Endometrium (tissue), 2 donors: Measurements from ENCODE around the gene SUGT1.
"Not testable (repeated sequence)": the region's sequence is repeated elsewhere in the genome, so short reads cannot be mapped to it uniquely, and the experiment has no call there.

Experiments used
- FAIRE-seq: peaks from 2 replicates; lab custom pipeline; 2012; peaks lifted over from hg19 to GRCh38; lab: Jason Lieb, UNC
- donor health status: control.
- donor health status: control.

SUGT1 gene

DNA sequence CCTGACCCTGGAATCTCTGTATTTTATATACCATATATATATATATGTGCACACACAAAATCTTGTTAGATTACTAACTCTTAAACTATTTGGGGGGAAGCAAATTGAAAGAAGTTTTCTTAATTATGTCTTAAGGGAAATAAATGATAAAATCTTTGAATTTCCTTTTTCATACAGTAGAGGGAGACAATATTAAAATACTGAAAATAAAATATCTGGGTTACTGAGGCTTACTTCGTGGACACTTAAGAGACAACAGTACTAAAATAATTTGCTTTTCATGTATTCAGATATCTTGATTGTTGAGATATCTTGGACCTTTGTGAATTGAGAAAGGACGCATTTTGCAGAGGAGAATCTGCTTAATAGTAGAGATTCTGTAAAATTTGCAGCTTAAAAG lies 17.0 kb downstream of the SUGT1 start:
- no peak for FAIRE-seq

- FAIRE-seq: no peak
Measured at GRCh38 chr13:52670726-52671125, 18.1 kb downstream of the SUGT1 start.

DNA sequence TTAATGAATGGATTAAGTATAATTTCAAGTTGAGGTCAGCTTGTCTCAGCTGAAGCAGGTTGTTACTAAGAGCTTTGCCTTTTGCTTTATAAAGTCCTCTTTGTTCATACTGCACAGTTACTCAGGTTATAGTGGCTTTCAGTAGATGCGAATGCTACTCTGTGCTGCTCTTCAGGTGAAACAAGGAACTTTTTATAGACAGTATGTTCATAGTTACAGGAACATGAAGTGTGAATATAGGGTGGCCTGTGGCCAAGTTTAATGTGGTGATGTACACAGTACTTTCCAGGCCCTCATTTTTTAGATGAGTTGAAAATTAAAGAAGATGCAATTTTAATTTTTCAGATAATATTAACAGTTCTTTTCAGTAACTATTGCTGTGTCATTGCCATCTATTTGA lies 20.8 kb downstream of the SUGT1 start:
- no peak for FAIRE-seq

DNA sequence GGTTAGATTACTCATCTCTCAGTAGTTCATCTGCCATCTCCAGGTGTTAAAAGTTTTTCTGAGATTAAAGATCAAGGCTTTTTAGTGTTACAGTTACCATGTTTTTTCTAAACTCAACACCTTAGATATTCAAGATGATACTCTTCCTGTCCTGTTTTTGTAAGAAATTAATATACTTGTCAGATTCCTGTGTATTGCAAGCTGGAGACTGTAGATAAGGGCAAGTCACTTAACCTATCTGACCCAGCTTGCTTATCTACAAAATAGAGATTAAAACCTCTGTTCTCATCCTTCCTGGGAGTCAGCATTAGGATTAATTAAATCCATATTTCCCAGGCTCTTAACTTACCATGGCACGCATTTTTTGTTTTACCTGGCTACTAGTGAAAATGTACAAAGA lies 25.2 kb downstream of the SUGT1 start:
- no peak for FAIRE-seq

DNA sequence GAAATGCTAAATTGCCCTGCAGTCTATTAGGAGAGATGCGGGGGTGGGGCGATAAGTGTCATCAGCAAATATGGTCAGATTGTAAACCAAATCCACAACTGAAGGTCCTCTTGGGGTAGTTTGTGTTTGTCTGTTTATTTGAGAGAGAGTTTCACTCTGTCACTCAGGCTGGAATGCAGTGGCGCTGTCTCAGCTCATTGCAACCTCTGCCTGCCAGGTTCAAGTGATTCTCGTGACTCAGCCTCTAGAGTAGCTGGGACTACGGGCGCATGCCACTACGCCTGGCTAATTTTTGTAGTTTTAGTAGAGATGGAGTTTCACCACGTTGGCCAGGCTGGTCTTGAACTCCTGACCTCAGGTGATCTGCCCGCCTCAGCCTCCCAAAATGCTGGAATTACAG lies 33.2 kb downstream of the SUGT1 start:
- FAIRE-seq: not testable (repeated sequence)

GRCh38 chr13:52686376-52686775 lies 33.7 kb downstream of the SUGT1 start:
- FAIRE-seq: no peak

GRCh38 chr13:52695856-52696255 lies 43.2 kb downstream of the SUGT1 start:
- no peak for FAIRE-seq

DNA sequence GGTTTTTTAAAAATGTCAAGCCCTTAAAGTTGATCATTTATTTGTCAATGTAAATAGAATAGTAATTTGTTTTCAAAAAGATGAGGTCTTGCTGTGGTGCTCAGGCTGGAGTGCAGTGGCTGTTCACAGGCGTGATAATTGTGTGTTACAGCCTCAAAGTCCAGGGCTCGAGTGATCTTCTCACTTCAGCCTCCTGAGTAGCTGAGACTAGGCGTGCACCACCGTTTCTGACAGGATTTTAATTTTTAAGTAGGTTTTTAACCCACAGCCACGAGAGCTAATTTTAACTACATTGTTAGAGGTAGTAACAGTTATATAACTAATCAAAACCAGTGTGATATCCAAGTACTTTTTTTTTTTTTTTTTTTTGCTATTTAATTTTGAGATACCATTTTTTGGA lies 43.9 kb downstream of the SUGT1 start:
- no peak for FAIRE-seq

- FAIRE-seq: no peak
Measured at GRCh38 chr13:52701728-52702465, 49.3 kb downstream of the SUGT1 start.

- FAIRE-seq: no peak
Measured at GRCh38 chr13:52703482-52703881, 50.8 kb downstream of the SUGT1 start.

DNA sequence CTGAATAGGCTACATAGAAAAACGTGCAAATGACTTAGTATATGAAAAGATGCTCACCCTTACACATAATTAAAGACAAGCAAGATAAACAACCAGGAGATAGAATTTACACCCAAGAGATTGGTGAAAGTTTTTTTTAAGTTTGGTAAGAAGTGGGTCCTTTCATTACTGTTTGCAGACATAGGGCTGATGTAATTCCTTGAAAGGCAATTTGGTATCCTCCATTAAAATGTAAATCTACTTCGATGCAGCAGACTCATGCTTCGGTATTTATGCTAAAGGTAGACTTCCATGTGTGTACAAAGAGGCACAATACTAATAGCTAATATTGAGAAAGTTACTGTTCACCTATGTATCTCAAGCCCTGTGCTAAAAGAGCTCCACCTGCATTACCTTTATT lies 53.4 kb downstream of the SUGT1 start:
- no peak for FAIRE-seq

- FAIRE-seq: no peak
Measured at GRCh38 chr13:52707375-52707774, 54.7 kb downstream of the SUGT1 start.

DNA sequence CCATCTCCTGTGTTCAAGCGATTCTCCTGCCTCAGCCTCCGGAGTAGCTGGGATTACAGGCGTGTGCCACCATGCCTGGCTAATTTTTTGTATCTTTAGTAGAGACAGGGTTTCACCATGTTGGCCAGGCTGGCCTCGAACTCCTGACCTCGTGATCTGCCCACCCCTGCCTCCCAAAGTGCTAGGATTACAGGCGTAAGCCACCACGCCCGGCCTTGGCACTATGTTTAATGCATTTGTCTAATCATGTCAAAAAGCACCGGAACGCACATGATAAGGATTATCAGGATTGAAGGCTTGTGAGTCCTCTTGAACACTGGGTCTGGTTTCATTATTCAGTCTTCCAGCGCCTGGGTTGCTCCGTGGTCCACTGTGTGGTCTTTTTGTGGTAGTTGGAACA lies 55.6 kb downstream of the SUGT1 start:
- not testable (repeated sequence) for FAIRE-seq

GRCh38 chr13:52711286-52711685 lies 58.6 kb downstream of the SUGT1 start:
- FAIRE-seq: no peak

- FAIRE-seq: no peak
Measured at GRCh38 chr13:52712385-52712784, 59.7 kb downstream of the SUGT1 start.

DNA sequence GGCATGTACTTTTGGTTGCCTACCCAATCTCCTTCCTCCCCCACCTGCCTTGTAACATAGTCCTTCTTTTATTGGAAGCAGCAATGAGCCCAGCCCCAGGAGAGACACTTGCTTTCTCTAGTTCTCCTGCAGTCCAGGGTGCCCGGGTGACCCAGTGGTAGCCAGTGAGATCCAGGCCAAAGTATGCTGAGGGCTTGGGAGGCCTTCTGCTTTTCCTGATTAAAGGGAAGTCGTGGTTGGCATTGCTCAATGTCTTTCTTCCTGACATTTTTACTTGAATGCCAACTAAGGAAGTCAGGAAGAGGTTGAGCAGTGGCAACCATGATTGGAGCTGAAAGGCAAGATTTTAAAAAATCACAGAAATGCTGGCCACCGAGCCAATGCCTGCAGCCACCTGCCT lies 61.3 kb downstream of the SUGT1 start:
- no peak for FAIRE-seq

DNA sequence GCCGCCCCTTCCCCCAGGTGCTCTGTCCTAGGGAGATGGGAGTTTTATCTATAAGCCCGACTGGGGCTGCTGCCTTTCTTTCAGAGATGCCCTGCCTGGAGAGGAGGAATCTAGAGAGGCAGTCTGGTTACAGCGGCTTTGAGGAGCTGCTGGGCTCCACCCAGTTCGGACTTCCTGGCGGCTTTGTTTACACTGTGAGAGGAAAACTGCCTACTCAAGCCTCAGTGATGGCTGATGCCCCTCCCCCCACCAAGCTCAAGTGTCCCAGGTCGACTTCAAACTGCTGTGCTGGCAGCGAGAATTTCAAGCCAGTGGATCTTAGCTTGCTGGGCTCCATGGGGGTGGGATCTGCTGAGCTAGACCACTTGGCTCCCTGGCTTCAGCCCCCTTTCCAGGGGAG lies 68.3 kb downstream of the SUGT1 start:
- not testable (repeated sequence) for FAIRE-seq

DNA sequence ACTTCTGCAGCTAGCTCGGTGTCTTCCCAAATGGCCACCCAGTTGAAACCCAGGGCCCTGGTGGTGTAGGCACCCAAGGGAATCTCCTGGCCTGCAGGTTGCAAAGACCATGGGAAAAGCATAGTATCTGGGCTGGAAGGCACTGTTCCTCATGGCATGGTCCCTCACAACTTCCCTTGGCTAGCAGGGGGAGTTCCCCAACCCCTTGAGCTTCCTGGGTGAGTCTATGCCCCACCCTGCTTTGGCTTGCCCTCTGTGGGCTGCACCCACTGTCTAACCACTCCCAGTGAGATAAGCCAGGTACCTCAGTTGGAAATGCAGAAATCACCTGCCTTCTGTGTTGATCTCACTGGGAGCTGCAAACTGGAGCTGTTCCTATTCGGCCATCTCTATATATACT lies 68.7 kb downstream of the SUGT1 start:
- not testable (repeated sequence) for FAIRE-seq

DNA sequence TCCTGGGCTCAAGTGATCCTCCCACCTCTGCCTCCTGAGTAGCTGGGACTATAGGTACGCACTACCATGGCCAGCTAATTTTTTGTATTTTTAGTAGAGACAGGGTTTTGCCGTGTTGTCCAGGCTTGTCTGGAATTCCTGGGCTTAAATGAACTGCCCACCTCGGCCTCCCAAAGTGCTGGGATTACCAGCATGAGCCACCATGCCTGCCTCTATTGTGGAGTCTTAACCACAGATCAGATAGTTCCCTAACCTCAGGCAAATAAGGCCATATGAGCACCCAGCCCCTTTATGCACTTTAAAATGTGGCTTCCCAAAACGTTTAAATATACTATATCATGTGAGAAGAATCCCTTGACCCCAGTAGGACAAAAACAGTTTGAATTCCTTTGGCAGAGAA lies 70.5 kb downstream of the SUGT1 start:
- FAIRE-seq: no peak

- FAIRE-seq: no peak
Measured at GRCh38 chr13:52725302-52725701, 72.7 kb downstream of the SUGT1 start.

DNA sequence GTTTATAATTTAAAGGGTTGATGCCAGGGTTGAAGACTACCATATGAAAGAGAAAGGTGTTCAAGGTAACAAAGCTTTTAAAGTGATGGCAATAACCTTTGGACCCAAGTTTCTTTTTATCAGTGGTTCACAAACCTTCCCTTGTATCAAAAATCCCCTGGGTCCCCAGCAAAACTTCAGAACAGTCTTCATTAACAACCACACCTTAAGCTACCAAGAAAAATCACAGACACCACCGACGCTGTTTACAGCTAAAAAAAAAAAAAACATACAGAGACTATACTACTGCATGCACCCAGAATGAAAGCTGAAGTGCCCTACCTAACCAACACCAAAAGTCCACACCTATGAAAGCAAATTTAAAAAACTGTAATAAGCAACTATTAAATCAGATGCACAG lies 73.6 kb downstream of the SUGT1 start:
- FAIRE-seq: no peak

DNA sequence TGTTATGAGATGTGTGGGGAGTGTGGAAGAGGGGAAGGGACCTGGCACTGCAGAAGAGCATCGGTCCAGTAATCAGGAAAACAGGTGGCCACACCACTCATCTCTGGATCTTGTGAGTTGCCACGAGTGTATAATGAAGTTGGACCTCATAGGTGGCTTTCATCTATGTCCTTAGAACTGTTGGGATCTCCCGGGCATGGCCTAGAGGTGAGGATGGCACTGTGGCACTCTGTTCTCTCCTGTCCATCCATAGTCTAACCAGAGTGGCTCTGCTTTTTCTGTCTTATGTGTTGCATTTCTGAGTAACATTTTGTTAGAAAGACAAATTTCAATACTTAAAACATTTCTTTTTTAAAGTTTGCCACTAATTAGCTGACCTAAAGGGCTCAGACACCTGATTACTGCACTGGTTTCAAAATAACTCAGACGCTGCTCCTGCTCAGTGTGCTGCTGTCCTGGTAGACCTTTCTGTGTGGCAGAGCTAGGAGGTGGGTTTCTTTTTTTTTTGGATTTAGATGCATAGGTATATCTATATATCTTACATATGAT lies 81.5 kb downstream of the SUGT1 start:
- no peak for FAIRE-seq

GRCh38 chr13:52736891-52737290 lies 84.3 kb downstream of the SUGT1 start:
- no peak for FAIRE-seq

DNA sequence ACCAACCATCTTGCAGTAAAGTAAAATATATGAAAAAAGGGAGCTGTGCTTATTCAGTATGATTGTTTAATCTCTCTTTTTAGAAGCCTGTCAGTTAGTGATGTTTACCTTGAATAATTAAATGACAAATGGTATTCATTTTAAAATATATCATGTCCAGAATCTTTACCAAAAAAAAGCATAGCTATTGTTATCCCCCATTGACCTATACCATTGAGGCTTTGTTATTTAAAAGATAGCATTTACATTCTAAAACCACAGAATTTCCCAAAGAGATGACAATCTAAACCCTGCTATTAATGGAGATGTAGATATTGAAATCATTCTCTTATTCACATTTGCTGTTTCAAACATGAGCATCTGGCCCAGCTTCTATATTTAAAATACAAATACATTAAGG lies 84.8 kb downstream of the SUGT1 start:
- FAIRE-seq: no peak
